ES-I3 (cell line): ENCODE measurements around the gene TFE3.
"Not testable (repeated sequence)": the region's sequence is repeated elsewhere in the genome, so short reads cannot be mapped to it uniquely, and the experiment has no call there.

Experiments used
- H3K36me3 ChIP-seq: 2 replicates; pipeline ENCODE4 v1.6.1; 2013; ENCODE audit warnings: mild to moderate bottlenecking, low read length, control low read depth, moderate library complexity; ENCODE audit not compliant: insufficient read depth
- H3K4me1 ChIP-seq: 2 replicates; pipeline ENCODE4 v1.6.1; 2013; ENCODE audit warnings: mild to moderate bottlenecking, control low read depth, low read length; ENCODE audit not compliant: insufficient read depth
- H3K9ac ChIP-seq: 2 replicates; pipeline ENCODE4 v1.6.1; 2013; ENCODE audit warnings: low read depth, mild to moderate bottlenecking, low read length, moderate library complexity
- H3K9me3 ChIP-seq: 2 replicates; pipeline ENCODE4 v1.6.1; 2013; ENCODE audit warnings: mild to moderate bottlenecking, low read length, moderate library complexity; ENCODE audit not compliant: control insufficient read depth, insufficient read depth

TFE3 gene

GRCh38 chrX:49002091-49002935 lies 40.8 kb downstream of the TFE3 start, which contains the start of gene GRIPAP1:
TSS of gene GRIPAP1 (minus strand) at chrX:49002264. CDS start at chrX:49002229, 35 bp downstream.
- Histone ChIP-seq H3K9me3 (no peaks in the 10 kb centered on the region), H3K4me1 (no peaks in the 10 kb centered on the region), H3K9ac (peak within 1 kb of the TSS; percentile 83), H3K36me3 (no peaks in the 10 kb centered on the region; the same call in 1 of the 2 replicates)

DNA sequence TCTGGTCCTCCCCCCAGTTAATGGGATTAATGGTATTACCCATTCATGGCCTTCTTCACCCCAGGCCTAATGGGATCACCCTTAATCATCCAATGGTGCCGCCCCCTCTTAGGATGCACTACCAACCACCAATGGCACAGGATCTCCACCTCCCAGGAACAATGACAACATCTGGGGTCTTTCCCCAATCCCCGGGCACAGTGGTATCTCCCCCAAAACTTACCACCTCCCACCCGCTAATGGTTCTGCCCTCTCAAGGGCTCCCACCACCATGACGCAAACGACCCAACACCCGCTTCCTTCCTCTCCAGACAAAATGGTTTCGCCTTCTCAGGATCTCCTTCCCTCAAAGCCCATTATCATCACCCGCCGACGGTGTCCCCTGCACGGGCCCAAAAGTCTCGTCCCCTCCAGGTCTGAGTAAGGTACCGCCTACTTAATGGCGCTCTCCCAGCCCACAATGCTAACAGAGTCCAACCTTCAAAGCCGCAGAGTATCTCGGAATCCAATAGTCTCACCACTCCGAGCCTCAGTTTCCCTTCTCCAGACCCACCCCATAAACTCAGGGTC lies 41.6 kb downstream of the TFE3 start:
- peak overlapping the region; percentile 83 for H3K9ac ChIP-seq
- no peaks in the 10 kb centered on the region; the same call in 1 of the 2 replicates for H3K36me3 ChIP-seq
- no peaks in the 10 kb centered on the region for H3K9me3 ChIP-seq
- no peaks in the 10 kb centered on the region for H3K4me1 ChIP-seq

GRCh38 chrX:49000636-49001035 lies 42.5 kb downstream of the TFE3 start:
- Histone ChIP-seq H3K36me3 (no peaks in the 10 kb centered on the region; the same call in 1 of the 2 replicates), H3K9ac (no peak overlapping the region), H3K9me3 (no peaks in the 10 kb centered on the region), H3K4me1 (no peaks in the 10 kb centered on the region)

DNA sequence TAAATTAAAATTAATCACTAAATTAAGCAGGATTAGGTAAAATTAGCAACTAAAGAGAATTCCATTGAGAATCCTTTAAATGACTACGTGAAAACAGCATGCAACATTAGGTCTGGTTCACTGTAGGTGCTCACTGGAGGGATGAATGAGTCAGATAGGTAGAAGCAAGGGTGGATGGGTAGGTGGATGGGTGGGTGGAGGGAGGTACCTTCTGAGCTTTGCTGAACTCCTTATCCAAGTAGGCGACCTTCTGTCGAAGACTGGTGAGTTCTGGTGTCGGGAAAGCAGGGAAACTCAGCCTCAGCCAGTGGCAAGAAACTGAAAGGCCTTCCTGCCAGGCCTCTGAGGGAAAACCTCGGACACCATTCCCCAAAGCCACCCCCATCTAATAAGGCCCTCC lies 44.1 kb downstream of the TFE3 start:
- Histone ChIP-seq H3K9ac (no peak overlapping the region), H3K9me3 (no peaks in the 10 kb centered on the region), H3K36me3 (no peaks in the 10 kb centered on the region; the same call in 1 of the 2 replicates), H3K4me1 (no peaks in the 10 kb centered on the region)

DNA sequence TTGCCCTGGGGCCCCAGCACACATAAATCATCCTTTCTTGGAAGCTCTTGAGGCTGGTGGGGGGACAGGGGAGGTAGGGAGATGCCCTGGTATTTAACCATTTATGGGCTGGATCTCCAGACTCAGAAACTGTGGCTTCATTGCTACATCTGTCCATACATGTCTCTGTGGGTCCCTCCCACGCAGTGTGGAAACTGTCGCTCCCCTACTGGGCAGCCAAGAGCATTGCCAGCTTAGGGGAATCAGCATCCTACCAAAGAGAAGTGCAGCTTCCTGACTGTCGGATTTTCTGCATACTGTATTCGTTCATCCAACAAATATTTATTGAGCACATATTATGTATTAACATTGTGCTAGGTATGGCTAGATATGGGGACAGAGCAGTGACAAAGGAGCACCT lies 44.8 kb downstream of the TFE3 start:
- H3K4me1 ChIP-seq: no peaks in the 10 kb centered on the region
- no peaks in the 10 kb centered on the region for H3K9me3 ChIP-seq
- no peaks in the 10 kb centered on the region; the same call in 1 of the 2 replicates for H3K36me3 ChIP-seq
- no peak overlapping the region for H3K9ac ChIP-seq

DNA sequence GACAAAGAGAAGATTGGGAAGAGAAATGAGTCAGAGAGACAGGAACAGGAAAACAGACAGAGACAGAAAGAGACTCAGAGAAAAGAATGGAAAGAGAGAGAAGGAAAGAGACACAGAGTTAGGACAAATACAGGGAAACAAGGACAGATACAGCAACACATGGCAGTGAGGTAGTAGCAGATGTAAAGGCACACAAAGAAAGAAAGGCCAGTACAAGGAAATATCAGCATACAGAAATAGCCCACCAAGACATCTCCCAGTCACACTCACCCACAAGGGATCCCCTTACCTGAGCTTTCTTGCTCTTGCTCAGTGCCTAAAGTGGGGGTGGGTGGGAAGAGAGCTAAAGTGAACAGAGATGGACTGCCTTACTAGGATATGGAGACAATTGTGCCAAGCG lies 45.3 kb downstream of the TFE3 start:
- H3K4me1 ChIP-seq: no peaks in the 10 kb centered on the region
- H3K9me3 ChIP-seq: no peaks in the 10 kb centered on the region
- H3K36me3 ChIP-seq: no peaks in the 10 kb centered on the region; the same call in 1 of the 2 replicates
- no peak overlapping the region for H3K9ac ChIP-seq

GRCh38 chrX:48997455-48997854 lies 45.7 kb downstream of the TFE3 start:
- Histone ChIP-seq H3K36me3 (no peaks in the 10 kb centered on the region; the same call in 1 of the 2 replicates), H3K9ac (no peak overlapping the region), H3K9me3 (no peaks in the 10 kb centered on the region), H3K4me1 (no peaks in the 10 kb centered on the region)

DNA sequence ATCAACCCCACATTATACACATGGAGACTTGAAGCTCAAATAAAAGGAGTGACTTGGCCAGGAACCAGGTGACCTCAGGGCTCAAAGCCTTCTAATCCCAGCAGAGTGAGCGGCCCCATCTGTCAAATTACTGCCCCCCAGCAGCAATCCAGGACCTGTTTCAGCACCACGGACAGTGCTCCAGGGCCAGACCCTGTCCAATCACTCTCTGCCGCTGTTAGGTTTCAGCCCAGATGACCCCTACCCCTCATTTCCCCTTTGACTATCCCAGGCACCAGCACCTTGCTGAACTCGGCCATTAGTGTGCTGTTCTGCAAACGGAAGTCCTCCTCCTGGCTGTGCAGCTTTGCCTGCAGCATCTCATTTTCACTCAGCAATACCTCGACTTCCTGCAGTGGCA lies 46.2 kb downstream of the TFE3 start:
- Histone ChIP-seq H3K36me3 (no peaks in the 10 kb centered on the region; the same call in 1 of the 2 replicates), H3K9ac (no peak overlapping the region), H3K4me1 (no peaks in the 10 kb centered on the region)

DNA sequence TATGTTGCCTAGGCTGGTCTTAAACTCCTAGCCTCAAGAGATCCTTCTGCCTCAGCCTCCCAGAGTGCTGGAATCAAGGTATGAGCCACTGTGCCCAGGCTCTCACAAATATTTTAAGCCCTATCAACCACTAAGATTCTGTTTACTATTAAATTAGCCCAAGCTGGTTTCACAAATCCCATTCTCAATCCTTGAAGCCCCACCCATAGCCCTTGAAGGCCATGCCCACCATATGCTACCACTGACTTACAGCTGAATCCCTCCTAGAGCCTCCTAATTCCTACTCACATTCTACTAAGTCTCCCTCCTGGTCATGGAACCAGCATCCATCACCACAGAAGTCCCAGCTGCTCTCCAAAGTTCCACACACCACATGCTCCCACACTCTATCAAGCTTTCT lies 50.8 kb downstream of the TFE3 start:
- no peaks in the 10 kb centered on the region; the same call in 1 of the 2 replicates for H3K36me3 ChIP-seq
- no peaks in the 10 kb centered on the region for H3K9me3 ChIP-seq
- H3K9ac ChIP-seq: no peak overlapping the region
- no peaks in the 10 kb centered on the region for H3K4me1 ChIP-seq

More for the DNA sequence above, 46.2 kb downstream of the TFE3 start:
- H3K9me3 ChIP-seq: no peaks in the 10 kb centered on the region

DNA sequence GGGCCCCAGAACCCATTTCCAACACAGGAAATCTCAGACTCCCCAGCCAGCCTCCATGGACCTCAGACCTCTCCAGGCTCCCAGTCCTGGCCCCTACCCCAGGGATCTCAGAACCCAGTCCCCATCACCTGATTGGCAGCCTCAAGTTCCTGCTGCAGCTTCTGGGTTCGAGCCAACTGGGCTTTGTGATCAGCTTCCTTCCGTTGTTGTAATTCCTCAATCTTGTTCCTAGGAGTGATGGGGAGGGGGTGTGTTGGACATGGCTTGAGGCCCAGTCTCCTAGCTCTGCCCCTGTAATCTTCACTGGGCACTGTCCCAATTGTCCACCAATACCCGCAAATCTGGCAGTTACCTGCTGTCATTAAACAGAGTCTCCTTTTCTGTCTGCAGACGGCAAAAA lies 53.7 kb downstream of the TFE3 start:
- no peaks in the 10 kb centered on the region; the same call in 1 of the 2 replicates for H3K36me3 ChIP-seq
- no peaks in the 10 kb centered on the region for H3K4me1 ChIP-seq
- no peak overlapping the region for H3K9ac ChIP-seq
- H3K9me3 ChIP-seq: no peaks in the 10 kb centered on the region

DNA sequence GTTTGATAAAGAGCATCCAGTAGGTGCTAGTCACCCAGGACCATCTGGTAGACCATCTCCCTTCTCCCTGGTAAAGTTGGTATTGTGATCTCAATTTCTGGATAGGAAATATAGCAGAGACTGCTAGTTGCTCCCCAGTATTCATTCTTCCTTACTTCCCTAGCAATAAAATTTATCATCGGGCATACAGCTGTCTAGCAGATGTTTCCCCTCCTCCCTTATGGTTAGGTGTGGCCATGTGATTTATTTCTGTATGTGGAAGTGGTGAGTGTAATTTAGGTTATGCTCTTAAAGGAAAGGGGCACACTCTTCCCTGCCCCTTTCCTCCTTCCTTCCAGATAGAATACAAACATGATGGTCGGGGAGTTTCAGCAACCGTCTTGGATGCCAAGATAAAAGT lies 59.3 kb downstream of the TFE3 start:
- no peaks in the 10 kb centered on the region for H3K4me1 ChIP-seq
- no peaks in the 10 kb centered on the region for H3K9me3 ChIP-seq
- peaks cover 3% of the 10 kb centered on the region for H3K36me3 ChIP-seq
- no peak overlapping the region for H3K9ac ChIP-seq

DNA sequence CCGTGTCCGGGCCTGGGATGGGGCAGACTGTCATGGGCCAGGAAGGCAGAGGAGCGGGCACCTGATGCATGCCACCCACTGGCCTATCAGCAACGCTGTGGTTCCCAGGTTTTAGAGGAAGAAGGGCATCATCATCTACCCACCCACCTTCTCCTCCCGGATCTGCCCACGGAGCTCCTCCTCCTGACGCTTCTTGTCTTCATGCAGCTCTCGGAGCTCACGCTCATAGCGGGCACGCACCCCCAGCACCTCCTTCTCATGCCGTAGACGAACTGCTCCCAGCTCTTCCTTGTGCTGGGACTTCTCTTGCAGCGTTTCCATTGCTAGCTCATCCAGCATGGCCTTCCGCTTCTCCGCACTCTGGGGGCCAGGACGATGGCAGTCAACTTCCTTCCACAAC lies 60.1 kb downstream of the TFE3 start:
- H3K4me1 ChIP-seq: no peaks in the 10 kb centered on the region
- H3K9ac ChIP-seq: no peak overlapping the region
- peaks cover 3% of the 10 kb centered on the region for H3K36me3 ChIP-seq
- H3K9me3 ChIP-seq: no peaks in the 10 kb centered on the region

- Histone ChIP-seq H3K9ac (no peak overlapping the region), H3K36me3 (peaks cover 6% of the 10 kb centered on the region), H3K4me1 (no peaks in the 10 kb centered on the region), H3K9me3 (no peaks in the 10 kb centered on the region)
These were observed 62.0 kb downstream of the TFE3 start for GRCh38 chrX:48981178-48981577.

GRCh38 chrX:48980341-48980740 lies 62.8 kb downstream of the TFE3 start:
- H3K4me1 ChIP-seq, H3K36me3 ChIP-seq, H3K9me3 ChIP-seq, H3K9ac ChIP-seq: not testable (repeated sequence)
